SK-N-SH (cell line): ENCODE results near the gene PEX10. TPM values are rescaled to one million over a fixed set of nuclear protein-coding genes. Genes with fewer than 3 reads are reported as not detected.

Source experiments
- CTCF ChIA-PET: fragments of 300-600, 350-600 bp; formaldehyde crosslinking; extraction: SDS; loops from one replicate; lab custom pipeline; 2021; lab: Yijun Ruan, JAX
- POLR2A ChIA-PET: fragments of 350-600 bp; sonication (Branson Sonifier 250); formaldehyde crosslinking; extraction: SDS; loops from one replicate; lab custom pipeline; 2020; ENCODE audit warnings: antibody characterized with exemption, inconsistent platforms; lab: Yijun Ruan, JAX
- DNase-seq: peaks from one replicate; pipeline ENCODE4 v3.0.0; 2012
- H2AFZ ChIP-seq: fragments of 200-600 bp; sonication (generic); 2 replicates; pipeline ENCODE4 v1.8.1; 2016; ENCODE audit warnings: antibody characterized with exemption, mild to moderate bottlenecking, low read depth
- H3F3A ChIP-seq: fragments of 200-600 bp; sonication (generic); replicated peaks from 2 replicates; pipeline ENCODE3; 2016; ENCODE audit warnings: antibody characterized with exemption, mild to moderate bottlenecking; ENCODE audit not compliant: insufficient read depth
- H3K27ac ChIP-seq, 2 experiments: fragments of 200-500 bp in 1 of 2; fragments of 200-600 bp in 1 of 2; sonication (Bioruptor generic) in 1 of 2; sonication (generic), shearing (Covaris generic) in 1 of 2; 2 replicates each; pipeline versions ENCODE4 v1.5.1 to v1.6.1; 2014 to 2016; ENCODE audit warnings: low read depth in 2 of 2, inconsistent platforms in 1 of 2, low read length in 1 of 2, mild to moderate bottlenecking in 1 of 2, mixed read lengths in 1 of 2
- H3K27me3 ChIP-seq: fragments of 200-600 bp; sonication (generic), shearing (Covaris generic); 2 replicates; pipeline ENCODE4 v1.6.1; 2016; ENCODE audit warnings: mixed run types; ENCODE audit not compliant: insufficient read depth
- H3K36me3 ChIP-seq, 2 experiments: fragments of 200-500 bp in 1 of 2; fragments of 200-600 bp in 1 of 2; sonication (Bioruptor generic) in 1 of 2; sonication (generic) in 1 of 2; replicated peaks in 1 of 2; 2 replicates each; pipeline versions ENCODE3 to v1.5.1; 2014 to 2016; ENCODE audit warnings: low read length in 1 of 2, mild to moderate bottlenecking in 1 of 2; ENCODE audit not compliant: insufficient read depth in 2 of 2, control insufficient read depth in 1 of 2
- H3K4me1 ChIP-seq, 2 experiments: fragments of 200-500 bp in 1 of 2; fragments of 200-600 bp in 1 of 2; sonication (Bioruptor generic) in 1 of 2; sonication (generic), shearing (Covaris generic) in 1 of 2; 2 replicates each; pipeline versions ENCODE4 v1.5.1 to v1.6.1; 2014 to 2016; ENCODE audit warnings: low read depth in 1 of 2, low read length in 1 of 2, mixed run types in 1 of 2; ENCODE audit not compliant: insufficient read depth in 2 of 2, control insufficient read depth in 1 of 2
- H3K4me2 ChIP-seq: fragments of 200-600 bp; sonication (generic), shearing (Covaris generic); 2 replicates; pipeline ENCODE4 v1.6.1; 2017; ENCODE audit warnings: mixed run types
- H3K4me3 ChIP-seq, 2 experiments: fragments of 200-500 bp in 1 of 2; fragments of 200-600 bp in 1 of 2; sonication (Bioruptor generic) in 1 of 2; sonication (generic), shearing (Covaris generic) in 1 of 2; 2 replicates each; pipeline versions ENCODE4 v1.5.1 to v1.8.1; 2014 to 2016; ENCODE audit warnings: low read depth in 2 of 2, inconsistent platforms in 1 of 2, low read length in 1 of 2, mild to moderate bottlenecking in 1 of 2, mixed read lengths in 1 of 2, moderate library complexity in 1 of 2
- H3K79me2 ChIP-seq: fragments of 200-600 bp; sonication (generic); 2 replicates; pipeline ENCODE4 v1.8.1; 2017; ENCODE audit warnings: mild to moderate bottlenecking; ENCODE audit not compliant: insufficient read depth
- H3K9ac ChIP-seq: fragments of 200-600 bp; sonication (generic); 2 replicates; pipeline ENCODE4 v1.6.1; 2017; ENCODE audit warnings: mixed run types
- H3K9me2 ChIP-seq: fragments of 200-600 bp; sonication (generic); 2 replicates; pipeline ENCODE4 v1.6.1; 2017; ENCODE audit warnings: mixed run types
- H3K9me3 ChIP-seq: fragments of 200-600 bp; sonication (generic); 2 replicates; pipeline ENCODE4 v1.6.1; 2017; ENCODE audit warnings: mixed run types, mild to moderate bottlenecking, moderate library complexity
- H4K20me1 ChIP-seq: fragments of 200-600 bp; sonication (generic); 2 replicates; pipeline ENCODE4 v1.6.1; 2017; ENCODE audit warnings: mild to moderate bottlenecking, mixed run types; ENCODE audit not compliant: insufficient read depth
- EP300 ChIP-seq, 2 experiments: IDR thresholded peaks; 2 replicates each; pipeline versions ENCODE4 v1.4.0 to v1.6.1; 2012; ENCODE audit warnings: borderline replicate concordance in 1 of 2, low read depth in 1 of 2, low read length in 1 of 2
- EZH2phosphoT487 ChIP-seq: fragments of 200-600 bp; sonication (generic); IDR thresholded peaks from 2 replicates; pipeline ENCODE4 v1.6.1; 2017; ENCODE audit warnings: low read depth, mixed run types, mild to moderate bottlenecking, antibody characterized with exemption, moderate library complexity, borderline replicate concordance
- FOXM1 ChIP-seq: IDR thresholded peaks from 2 replicates; pipeline ENCODE4 v1.4.0; 2012; ENCODE audit warnings: low read depth, mild to moderate bottlenecking
- GATA2 ChIP-seq: sonication (generic); formaldehyde crosslinking; IDR thresholded peaks from 2 replicates; pipeline ENCODE4 v1.5.0; 2020; ENCODE audit warnings: mild to moderate bottlenecking, missing genetic modification reagents
- JUND ChIP-seq: IDR thresholded peaks from 2 replicates; pipeline ENCODE4 v1.4.0; 2012
- MEF2A ChIP-seq: IDR thresholded peaks from 2 replicates; pipeline ENCODE4 v1.4.0; 2012; ENCODE audit warnings: low read depth, borderline replicate concordance
- MXI1 ChIP-seq: IDR thresholded peaks from 2 replicates; pipeline ENCODE4 v1.6.1; 2012; ENCODE audit warnings: mild to moderate bottlenecking, low read depth, low read length, improper control_type of control experiment
- RCOR1 ChIP-seq: fragments of 150-350 bp; IDR thresholded peaks from 2 replicates; pipeline ENCODE4 v1.6.1; 2017; ENCODE audit warnings: antibody characterized with exemption, low read length
- SIN3A ChIP-seq: IDR thresholded peaks from 2 replicates; pipeline ENCODE4 v1.6.1; 2012; ENCODE audit warnings: low read depth, mild to moderate bottlenecking, low read length, moderate library complexity, borderline replicate concordance
- SMC3 ChIP-seq: IDR thresholded peaks from 2 replicates; pipeline ENCODE4 v1.6.1; 2012; ENCODE audit warnings: low read depth, low read length, improper control_type of control experiment
- WGBS: methylation state at CpG from one replicate; pipeline ENCODE4 v1.1.6; 2017; ENCODE audit warnings: low lambda C conversion rate; 5-methylcytosine and 5-hydroxymethylcytosine counted together
- polyA plus RNA-seq, 3 experiments: library from polyadenylated mRNA; depleted of rRNA; stranded (reverse); fragments of >200 nt; gene quantifications; 2 replicates each; pipeline ENCODE4 v1.2.3, GENCODE V29; 2012
- TF ChIP-seq, protein P1 (sequence below): fragments of 200-600 bp; sonication (generic); IDR thresholded peaks from 2 replicates; pipeline ENCODE4 v1.6.1; 2017; ENCODE audit warnings: antibody characterized with exemption, mild to moderate bottlenecking, moderate library complexity
- TF ChIP-seq, protein P2 (sequence below): IDR thresholded peaks from 2 replicates; pipeline ENCODE4 v1.4.0; 2012; ENCODE audit warnings: low read depth, borderline replicate concordance
- TF ChIP-seq, protein P3 (sequence below): IDR thresholded peaks from 2 replicates; pipeline ENCODE4 v1.4.0; 2012; ENCODE audit warnings: low read depth

The PEX10 gene
- polyA plus RNA-seq, 1 of the 3 experiments (the other 2 are of a cell fraction): 28.6 TPM

DNA sequence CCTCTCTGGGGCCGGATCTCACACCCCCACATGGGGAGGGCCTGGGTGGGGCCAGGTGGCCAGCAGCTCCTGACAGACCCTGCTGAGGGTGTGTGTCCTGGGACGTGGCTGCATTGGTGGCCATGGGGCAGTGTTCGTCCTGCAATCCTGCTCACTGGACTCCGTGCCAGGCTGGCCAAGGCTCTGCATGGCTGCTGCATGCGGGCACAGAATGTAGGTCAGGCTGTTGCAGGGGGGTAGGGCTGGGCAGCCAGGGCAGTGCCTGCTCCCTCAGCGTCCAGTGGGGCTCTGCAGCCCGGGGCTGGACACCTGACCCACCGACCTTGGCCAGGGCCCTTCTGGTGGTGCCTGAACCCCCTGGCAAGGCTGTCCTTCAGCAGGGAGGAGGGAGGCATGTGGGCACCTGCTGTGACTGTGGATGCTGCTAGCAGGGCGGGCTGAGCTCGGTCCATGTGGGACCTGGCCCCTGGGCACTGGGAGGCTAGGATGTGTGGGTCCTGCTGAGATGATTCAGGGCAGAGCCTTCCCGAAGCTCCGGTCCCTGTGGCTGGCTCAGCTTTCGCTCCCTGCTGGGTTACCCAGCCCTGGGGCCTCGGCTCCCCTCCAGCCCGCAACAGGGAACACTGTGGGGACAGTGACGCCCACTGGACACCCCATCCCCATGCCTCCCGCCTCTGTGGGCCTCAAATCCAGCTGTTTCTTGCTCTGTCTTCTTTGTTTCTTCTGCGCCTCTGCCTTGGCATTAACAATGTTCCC is 48.8 kb upstream of the PEX10 start:
- CTCF ChIA-PET: interaction anchor here (0.6 to 2.9 kb wide), 16 partner anchors 8 to 176 kb away, joined by 3 to 53 read pairs (median 6); partner anchors contain the start of genes PANK4, PRXL2B and TNFRSF14
- Histone ChIP-seq H4K20me1 (no peaks in the 10 kb centered on the region), H3K27ac (no peak overlapping the region), H3K4me3 (no peak overlapping the region), H3K79me2 (no peaks in the 10 kb centered on the region), H3K36me3 (no peaks in the 10 kb centered on the region), H3K4me2 (no peak overlapping the region), H3F3A (no peaks in the 10 kb centered on the region), H3K9me2 (no peaks in the 10 kb centered on the region), H3K27me3 (no peaks in the 10 kb centered on the region), H3K9me3 (no peaks in the 10 kb centered on the region), H3K9ac (no peak overlapping the region), H2AFZ (no peak overlapping the region)
- 73% methylated on average over 5 of the region's 18 CpGs for WGBS
- no peak for DNase-seq
- TF ChIP-seq, protein P1, sequence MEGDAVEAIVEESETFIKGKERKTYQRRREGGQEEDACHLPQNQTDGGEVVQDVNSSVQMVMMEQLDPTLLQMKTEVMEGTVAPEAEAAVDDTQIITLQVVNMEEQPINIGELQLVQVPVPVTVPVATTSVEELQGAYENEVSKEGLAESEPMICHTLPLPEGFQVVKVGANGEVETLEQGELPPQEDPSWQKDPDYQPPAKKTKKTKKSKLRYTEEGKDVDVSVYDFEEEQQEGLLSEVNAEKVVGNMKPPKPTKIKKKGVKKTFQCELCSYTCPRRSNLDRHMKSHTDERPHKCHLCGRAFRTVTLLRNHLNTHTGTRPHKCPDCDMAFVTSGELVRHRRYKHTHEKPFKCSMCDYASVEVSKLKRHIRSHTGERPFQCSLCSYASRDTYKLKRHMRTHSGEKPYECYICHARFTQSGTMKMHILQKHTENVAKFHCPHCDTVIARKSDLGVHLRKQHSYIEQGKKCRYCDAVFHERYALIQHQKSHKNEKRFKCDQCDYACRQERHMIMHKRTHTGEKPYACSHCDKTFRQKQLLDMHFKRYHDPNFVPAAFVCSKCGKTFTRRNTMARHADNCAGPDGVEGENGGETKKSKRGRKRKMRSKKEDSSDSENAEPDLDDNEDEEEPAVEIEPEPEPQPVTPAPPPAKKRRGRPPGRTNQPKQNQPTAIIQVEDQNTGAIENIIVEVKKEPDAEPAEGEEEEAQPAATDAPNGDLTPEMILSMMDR: no peak
- TF ChIP-seq, protein P2, sequence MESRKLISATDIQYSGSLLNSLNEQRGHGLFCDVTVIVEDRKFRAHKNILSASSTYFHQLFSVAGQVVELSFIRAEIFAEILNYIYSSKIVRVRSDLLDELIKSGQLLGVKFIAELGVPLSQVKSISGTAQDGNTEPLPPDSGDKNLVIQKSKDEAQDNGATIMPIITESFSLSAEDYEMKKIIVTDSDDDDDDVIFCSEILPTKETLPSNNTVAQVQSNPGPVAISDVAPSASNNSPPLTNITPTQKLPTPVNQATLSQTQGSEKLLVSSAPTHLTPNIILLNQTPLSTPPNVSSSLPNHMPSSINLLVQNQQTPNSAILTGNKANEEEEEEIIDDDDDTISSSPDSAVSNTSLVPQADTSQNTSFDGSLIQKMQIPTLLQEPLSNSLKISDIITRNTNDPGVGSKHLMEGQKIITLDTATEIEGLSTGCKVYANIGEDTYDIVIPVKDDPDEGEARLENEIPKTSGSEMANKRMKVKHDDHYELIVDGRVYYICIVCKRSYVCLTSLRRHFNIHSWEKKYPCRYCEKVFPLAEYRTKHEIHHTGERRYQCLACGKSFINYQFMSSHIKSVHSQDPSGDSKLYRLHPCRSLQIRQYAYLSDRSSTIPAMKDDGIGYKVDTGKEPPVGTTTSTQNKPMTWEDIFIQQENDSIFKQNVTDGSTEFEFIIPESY: no peak
- TF ChIP-seq GATA2 (CRISPR knock-in tag) (no peak), JUND (no peak), MEF2A (no peak), RCOR1 (no peak), EP300 (IDR thresholded peaks at IDR 0.05; ENCODE audit: borderline replicate concordance in 1 of 2, low read depth in 1 of 2, low read length in 1 of 2) (no peak), MXI1 (no peak), SMC3 (no peak), EZH2phosphoT487 (no peak), FOXM1 (no peak), SIN3A (no peak)
- TF ChIP-seq, protein P3, sequence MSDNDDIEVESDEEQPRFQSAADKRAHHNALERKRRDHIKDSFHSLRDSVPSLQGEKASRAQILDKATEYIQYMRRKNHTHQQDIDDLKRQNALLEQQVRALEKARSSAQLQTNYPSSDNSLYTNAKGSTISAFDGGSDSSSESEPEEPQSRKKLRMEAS: no peak
- TF ChIP-seq, all 33 proteins: peak for 0
- POLR2A ChIA-PET: interaction anchor here (1.0 to 1.8 kb wide), 5 partner anchors 14 to 86 kb away, joined by 3 to 13 read pairs (median 7); no protein-coding TSS in a partner anchor
- peaks cover 0 to 26% of the 10 kb centered on the region in 2 experiments; a peak in 1 of 4 replicates for H3K4me1 ChIP-seq
